ENCODE measurements around the gene AP4S1.

The AP4S1 gene

DNA sequence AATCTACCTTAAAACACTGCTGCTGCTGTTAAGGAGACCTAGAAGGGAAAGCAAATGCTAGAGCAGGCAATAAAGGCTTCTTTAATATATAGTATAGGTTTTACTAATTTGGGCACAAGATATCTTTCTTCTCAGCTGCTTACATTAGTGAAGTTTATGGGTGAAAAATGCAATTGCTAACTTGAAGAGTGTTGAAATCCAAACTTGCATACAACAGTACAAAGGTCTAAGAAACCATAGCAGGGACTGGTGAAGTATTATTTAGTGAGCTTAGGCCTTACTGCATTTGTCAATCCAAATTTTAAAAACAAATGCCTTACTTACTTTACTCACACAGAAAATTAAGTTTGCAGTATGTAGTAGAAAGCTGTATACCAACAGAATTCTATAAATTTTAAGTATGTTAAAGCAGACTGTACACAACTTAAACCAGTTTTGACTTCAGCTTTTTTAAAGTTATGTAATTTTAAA is 1.4 kb upstream of the AP4S1 start:
- H3K27ac ChIP-seq: no peak overlapping the region
- TF ChIP-seq, protein P1, sequence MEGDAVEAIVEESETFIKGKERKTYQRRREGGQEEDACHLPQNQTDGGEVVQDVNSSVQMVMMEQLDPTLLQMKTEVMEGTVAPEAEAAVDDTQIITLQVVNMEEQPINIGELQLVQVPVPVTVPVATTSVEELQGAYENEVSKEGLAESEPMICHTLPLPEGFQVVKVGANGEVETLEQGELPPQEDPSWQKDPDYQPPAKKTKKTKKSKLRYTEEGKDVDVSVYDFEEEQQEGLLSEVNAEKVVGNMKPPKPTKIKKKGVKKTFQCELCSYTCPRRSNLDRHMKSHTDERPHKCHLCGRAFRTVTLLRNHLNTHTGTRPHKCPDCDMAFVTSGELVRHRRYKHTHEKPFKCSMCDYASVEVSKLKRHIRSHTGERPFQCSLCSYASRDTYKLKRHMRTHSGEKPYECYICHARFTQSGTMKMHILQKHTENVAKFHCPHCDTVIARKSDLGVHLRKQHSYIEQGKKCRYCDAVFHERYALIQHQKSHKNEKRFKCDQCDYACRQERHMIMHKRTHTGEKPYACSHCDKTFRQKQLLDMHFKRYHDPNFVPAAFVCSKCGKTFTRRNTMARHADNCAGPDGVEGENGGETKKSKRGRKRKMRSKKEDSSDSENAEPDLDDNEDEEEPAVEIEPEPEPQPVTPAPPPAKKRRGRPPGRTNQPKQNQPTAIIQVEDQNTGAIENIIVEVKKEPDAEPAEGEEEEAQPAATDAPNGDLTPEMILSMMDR (IDR thresholded peaks at IDR 0.05): no peak
- no peak for TF ChIP-seq ZFX (IDR thresholded peaks at IDR 0.05; ENCODE audit: borderline replicate concordance)

DNA sequence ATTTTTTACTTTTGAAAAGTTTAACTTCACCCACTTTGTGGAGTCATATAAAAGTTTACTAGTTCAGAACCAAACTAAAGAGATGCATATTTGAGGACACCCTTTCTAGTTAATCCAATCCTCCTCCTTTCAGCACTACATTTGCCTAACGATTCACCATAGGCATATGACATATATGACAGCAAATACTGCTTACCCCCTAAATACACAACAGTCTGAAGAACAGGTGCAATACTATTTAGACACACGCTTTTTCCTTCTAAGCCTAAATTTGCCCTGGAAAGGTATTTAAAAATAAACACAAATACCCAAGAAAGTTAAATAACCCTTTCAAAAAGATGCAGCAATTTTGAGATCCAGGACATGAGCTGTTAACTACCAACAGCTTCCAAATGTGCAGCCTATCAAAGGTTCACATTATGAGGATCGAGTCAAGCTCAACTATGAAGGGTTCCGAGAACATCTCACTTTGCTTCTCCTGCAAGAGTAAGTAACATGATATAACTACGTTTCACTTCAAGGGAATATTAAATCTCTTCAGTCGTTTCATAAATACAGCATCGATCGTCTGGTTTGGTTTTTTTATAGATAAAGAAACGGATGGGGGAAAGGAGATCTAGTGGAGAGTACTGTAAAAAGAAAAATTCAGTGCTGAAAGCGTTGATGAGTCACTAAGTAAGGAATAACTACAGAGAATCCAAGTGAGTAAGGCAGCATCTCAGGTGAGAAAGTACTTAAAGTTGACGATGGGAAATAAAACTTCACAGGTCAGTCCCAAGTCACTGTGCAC is 677 bp upstream of the AP4S1 start:
- peak overlapping the region; percentile 98 for H3K27ac ChIP-seq
- TF ChIP-seq ZFX (IDR thresholded peaks at IDR 0.05; ENCODE audit: borderline replicate concordance): no peak
- TF ChIP-seq, protein P1 (IDR thresholded peaks at IDR 0.05): no peak

DNA sequence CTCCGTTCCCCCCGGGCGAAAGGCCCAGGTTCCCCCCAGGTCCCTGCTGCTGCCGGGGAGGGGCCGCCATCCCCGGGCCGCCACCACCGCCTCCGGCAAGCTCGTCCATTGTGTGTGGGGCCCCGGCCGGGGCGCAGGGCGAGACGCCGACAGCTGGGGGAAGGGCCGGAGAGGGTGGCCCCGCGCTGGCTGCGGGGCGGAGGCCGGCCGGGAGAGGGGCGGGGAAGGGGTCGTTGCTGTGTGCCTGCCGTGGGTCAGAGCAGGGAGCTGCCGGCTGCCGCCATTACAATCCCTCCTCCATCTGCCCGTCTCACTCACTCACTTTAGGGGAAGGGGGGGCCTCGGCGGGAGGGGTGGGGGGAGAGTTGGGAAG is 614 bp downstream of the AP4S1 start, which contains the start of gene STRN3:
TSS of gene STRN3 (minus strand) at position 303 of the 373 bp plus-strand sequence. CDS start at position 109, 194 bp downstream.
- peak within 1 kb of the TSS; percentile 98 for H3K27ac ChIP-seq
- no peak for TF ChIP-seq ZFX (IDR thresholded peaks at IDR 0.05; ENCODE audit: borderline replicate concordance)
- TF ChIP-seq, protein P1 (IDR thresholded peaks at IDR 0.05): no peak

DNA sequence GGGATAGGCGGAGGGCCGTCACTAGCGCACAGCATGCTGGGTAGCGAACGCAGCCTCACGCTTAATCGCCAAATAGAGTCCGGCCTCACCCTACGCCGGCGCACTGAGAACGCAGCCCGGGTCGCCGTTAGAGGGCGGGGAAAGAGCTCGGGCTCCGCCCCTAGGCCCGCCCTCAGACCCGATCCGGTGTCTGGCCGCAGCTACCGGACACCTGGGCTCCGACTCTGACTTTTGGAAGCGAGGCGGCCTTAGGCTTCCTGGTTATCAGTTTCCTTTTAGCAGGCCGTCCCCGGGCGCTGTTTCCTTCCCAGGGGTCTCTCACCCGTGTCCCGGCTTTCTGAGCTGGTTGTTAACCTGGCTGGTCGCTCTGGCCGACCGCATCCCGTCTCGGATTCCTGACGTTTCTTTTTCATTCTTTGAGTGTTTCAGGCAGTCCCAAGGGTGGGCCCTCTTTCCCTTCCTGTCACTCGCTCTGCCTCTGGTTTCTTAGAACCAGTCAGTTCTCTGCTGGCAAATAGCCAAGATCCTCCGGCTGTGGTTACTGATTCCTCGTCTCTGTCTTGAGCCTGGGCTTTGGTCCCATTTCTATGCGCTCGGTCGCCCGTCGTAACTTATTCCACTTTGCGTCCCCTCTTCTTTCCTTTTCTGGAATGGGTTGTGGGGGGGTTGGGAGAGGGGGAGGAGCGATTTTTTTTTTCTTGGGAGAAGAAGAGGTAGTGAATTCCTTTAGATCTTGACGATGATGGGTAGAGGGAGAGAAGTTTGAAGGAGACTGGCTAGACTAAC is 1.2 kb downstream of the AP4S1 start:
- peak overlapping the region; percentile 98 for H3K27ac ChIP-seq
- TF ChIP-seq, protein P1 (IDR thresholded peaks at IDR 0.05): no peak
- no peak for TF ChIP-seq ZFX (IDR thresholded peaks at IDR 0.05; ENCODE audit: borderline replicate concordance)

DNA sequence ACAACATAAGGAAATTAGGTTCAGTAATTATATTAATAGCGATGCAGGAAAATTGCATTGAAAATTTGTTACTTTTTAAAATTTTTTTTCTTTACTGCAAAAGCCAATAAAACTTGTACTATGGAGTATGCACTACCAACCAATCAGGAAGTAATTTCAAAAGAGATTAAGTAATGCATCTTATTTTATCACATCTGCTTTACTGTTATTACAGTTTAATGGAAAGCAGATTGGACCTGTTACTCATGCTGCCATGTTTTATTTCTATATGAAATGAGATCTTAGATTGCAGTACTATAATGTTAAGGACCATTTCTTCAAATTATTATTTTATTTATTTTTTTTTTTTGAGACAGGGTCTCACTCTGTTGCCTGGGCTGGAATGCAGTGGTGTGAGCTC is 2.4 kb downstream of the AP4S1 start:
- peak overlapping the region; percentile 98 for H3K27ac ChIP-seq
- TF ChIP-seq, protein P1 (IDR thresholded peaks at IDR 0.05): no peak
- no peak for TF ChIP-seq ZFX (IDR thresholded peaks at IDR 0.05; ENCODE audit: borderline replicate concordance)

DNA sequence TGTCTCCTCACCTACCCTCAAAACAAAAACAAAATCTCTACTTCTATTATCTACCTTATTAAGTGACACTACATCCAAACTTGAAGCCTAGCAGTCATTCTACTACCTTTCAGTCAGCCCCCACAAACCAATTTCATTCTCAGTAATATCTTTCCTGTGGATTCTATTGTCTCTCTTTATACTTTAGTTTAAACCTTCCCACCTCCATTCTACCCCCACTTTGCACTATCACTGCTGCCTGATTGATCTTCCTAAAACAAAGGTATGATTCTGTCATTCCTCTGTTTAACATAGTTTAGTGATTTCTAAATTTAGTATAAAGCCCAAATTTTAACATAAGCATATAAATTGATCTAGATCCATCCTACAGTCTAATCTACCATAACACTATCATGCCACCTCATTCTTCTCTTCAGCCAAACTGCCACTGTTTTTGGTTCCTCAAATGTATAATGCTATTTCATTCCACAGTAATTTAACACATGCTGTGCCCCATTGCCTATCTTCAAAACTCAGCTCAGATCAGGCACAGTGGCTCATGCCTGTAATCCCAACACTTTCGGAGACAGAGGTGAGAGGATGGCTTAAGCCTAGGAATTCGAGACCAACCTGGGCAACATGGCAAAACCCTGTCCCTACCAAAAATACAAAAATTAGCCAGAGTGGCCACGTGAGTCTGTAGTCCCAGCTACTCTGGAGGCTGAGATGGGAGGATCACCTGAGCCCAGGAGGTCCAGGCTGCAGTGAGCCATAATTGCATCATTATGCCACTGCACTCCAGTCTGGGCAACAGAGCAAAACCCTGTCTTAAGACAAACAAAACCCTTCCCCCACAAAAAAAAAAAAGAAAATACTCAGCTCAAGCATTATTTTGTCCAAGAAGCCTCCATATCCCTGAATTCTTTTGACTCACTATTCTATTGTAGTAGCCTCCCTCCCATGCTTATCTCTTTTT is 3.8 kb downstream of the AP4S1 start:
- no peak for TF ChIP-seq ZFX (IDR thresholded peaks at IDR 0.05; ENCODE audit: borderline replicate concordance)
- TF ChIP-seq, protein P1 (IDR thresholded peaks at IDR 0.05): no peak
- no peak overlapping the region for H3K27ac ChIP-seq

Measured in 22Rv1 (cell line).